Esophagus muscularis mucosa (tissue), 4 donors: ENCODE measurements around the gene ADAMTS14. TPM values are rescaled to one million over a fixed set of nuclear protein-coding genes. Genes with fewer than 3 reads are reported as not detected.

ENCODE experiments used
- DNase-seq: peaks from one replicate; pipeline ENCODE4 v3.0.0-alpha.2; 2017; ENCODE audit errors: extremely low spot score
- H3K27ac ChIP-seq, 4 donors: fragments of 200-600 bp; sonication (generic); replicated peaks in 1 of 4; 1 replicate in 3 of 4; 2 replicates in 1 of 4; pipeline ENCODE4 v1.5.1; 2016 to 2019; ENCODE audit warnings: mild to moderate bottlenecking in 1 of 4
- H3K27me3 ChIP-seq, 4 donors: fragments of 200-600 bp; sonication (generic); one replicate each; pipeline versions ENCODE4 v1.5.1 to v1.6.0; 2016 to 2019
- H3K36me3 ChIP-seq, 4 donors: fragments of 200-600 bp; sonication (generic); one replicate each; pipeline ENCODE4 v1.5.1; 2016 to 2019
- H3K4me1 ChIP-seq, 4 donors: fragments of 200-600 bp; sonication (generic); one replicate each; pipeline ENCODE4 v1.5.1; 2016 to 2019
- H3K4me3 ChIP-seq, 4 donors: fragments of 200-600 bp; sonication (generic); 1 replicate in 2 of 4; 2 replicates in 2 of 4; pipeline ENCODE4 v1.5.1; 2016 to 2019; ENCODE audit warnings: mild to moderate bottlenecking in 4 of 4, moderate library complexity in 1 of 4
- H3K9me3 ChIP-seq, 4 donors: fragments of 200-600 bp; sonication (generic); 1 replicate in 3 of 4; 2 replicates in 1 of 4; pipeline ENCODE4 v1.5.1; 2016 to 2019
- EP300 ChIP-seq: sonication (generic); formaldehyde crosslinking; IDR thresholded peaks from one replicate; pipeline ENCODE4 v1.6.1; 2017; ENCODE audit warnings: antibody characterized with exemption
- POLR2A ChIP-seq: fragments of 450-650 bp; IDR thresholded peaks from one replicate; pipeline ENCODE4 v1.6.1; 2017; ENCODE audit warnings: antibody characterized with exemption, moderate library complexity, mild to moderate bottlenecking, low read depth
- POLR2AphosphoS5 ChIP-seq, 2 donors: sonication (generic); formaldehyde crosslinking; IDR thresholded peaks; one replicate each; pipeline ENCODE4 v1.6.1; 2017; ENCODE audit warnings: antibody characterized with exemption in 2 of 2
- WGBS: methylation state at CpG from one replicate; pipeline ENCODE4 v1.1.5; 2018; 5-methylcytosine and 5-hydroxymethylcytosine counted together
- intact Hi-C: fragments of 100-400 bp; cut with DNase I; formaldehyde crosslinking; loops from one replicate; pipeline ENCODE4 v1.15.1; 2023
- total RNA-seq, 4 donors: library from RNA; depleted of rRNA; stranded (reverse); fragments of >200 nt; gene quantifications; one replicate each; pipeline versions ENCODE4 v1.1.0 to v1.2.1, GENCODE V29; 2016
- TF ChIP-seq, protein P1 (sequence below), 3 experiments: fragments of 200-600 bp in 2 of 3; fragments of 450-650 bp in 1 of 3; sonication (generic) in 2 of 3; IDR thresholded peaks; one replicate each; pipeline ENCODE4 v1.5.1; 2017 to 2019; ENCODE audit warnings: antibody characterized with exemption in 3 of 3, mild to moderate bottlenecking in 2 of 3, moderate library complexity in 1 of 3

The ADAMTS14 gene
- total RNA-seq, 4 donors from 2014 or later, result 0.13 to 0.50 TPM; not detected in 2

DNA sequence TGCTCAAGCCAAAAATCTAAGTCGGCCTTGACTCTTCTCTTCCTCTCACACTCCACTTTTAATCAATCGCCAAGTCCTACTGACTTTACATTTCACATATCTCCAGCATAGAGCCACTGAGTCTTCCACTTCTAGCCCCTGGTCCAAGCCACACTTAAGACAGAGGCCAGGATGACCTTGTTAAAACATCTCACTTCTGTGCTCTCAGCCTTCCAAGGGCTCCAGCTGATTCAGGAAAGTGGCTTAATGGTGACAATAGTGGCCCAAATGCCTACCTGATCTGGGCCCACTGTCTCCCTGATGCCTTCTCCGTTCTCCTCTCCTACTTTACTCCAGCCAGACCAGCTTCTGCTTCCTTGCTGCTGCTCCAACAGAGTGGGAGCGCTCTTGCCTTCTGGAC lies 108.5 kb downstream of the ADAMTS14 start:
- peak; percentile 57 for DNase-seq
- Histone ChIP-seq H3K36me3 (no peaks in the 10 kb centered on the region), H3K4me1 (no peaks in the 10 kb centered on the region), H3K4me3 (no peak overlapping the region), H3K27ac (no peak overlapping the region), H3K9me3 (no peaks in the 10 kb centered on the region), H3K27me3 (no peaks in the 10 kb centered on the region)
- TF ChIP-seq, protein P1, sequence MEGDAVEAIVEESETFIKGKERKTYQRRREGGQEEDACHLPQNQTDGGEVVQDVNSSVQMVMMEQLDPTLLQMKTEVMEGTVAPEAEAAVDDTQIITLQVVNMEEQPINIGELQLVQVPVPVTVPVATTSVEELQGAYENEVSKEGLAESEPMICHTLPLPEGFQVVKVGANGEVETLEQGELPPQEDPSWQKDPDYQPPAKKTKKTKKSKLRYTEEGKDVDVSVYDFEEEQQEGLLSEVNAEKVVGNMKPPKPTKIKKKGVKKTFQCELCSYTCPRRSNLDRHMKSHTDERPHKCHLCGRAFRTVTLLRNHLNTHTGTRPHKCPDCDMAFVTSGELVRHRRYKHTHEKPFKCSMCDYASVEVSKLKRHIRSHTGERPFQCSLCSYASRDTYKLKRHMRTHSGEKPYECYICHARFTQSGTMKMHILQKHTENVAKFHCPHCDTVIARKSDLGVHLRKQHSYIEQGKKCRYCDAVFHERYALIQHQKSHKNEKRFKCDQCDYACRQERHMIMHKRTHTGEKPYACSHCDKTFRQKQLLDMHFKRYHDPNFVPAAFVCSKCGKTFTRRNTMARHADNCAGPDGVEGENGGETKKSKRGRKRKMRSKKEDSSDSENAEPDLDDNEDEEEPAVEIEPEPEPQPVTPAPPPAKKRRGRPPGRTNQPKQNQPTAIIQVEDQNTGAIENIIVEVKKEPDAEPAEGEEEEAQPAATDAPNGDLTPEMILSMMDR (IDR thresholded peaks at IDR 0.05), result no peak
- TF ChIP-seq POLR2A, result no peak
- no peak for TF ChIP-seq EP300
- TF ChIP-seq POLR2AphosphoS5 (IDR thresholded peaks at IDR 0.05), result no peak
- intact Hi-C loops, result no loop called here
- 98% methylated on average over 4 of the region's 4 CpGs for WGBS

DNA sequence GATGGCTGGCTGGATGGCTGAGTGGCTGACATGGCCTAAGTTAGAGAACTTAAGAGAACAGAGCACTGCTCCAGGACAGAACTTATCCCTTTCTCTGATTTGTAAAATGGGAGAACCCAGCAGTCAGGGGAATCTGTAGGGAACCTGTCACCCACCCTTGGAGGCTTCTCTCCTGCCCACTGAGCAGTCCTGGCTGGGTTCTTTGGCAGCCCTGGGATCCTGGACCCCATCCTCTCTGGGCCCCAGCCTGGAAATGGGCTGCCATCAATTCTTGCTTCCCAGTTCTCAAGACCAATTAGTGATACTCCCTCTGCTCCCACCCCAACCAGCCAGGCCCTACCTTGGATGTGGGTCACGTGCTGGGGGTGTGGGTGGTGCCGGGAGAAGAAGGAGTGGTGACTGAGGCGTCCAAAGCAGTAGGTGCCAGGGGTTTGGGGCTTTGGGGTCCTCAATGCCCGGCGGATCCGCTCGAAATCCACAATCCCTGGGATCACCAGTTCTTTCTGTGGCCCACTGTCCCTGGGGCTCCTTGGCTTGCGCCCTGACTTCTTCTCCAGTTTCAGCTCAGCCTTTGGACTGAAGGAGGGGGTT lies 109.2 kb downstream of the ADAMTS14 start:
- 83% methylated on average over 3 of the region's 8 CpGs for WGBS
- Histone ChIP-seq H3K4me3 (no peak overlapping the region), H3K9me3 (no peaks in the 10 kb centered on the region), H3K36me3 (no peaks in the 10 kb centered on the region), H3K4me1 (no peaks in the 10 kb centered on the region), H3K27me3 (no peaks in the 10 kb centered on the region), H3K27ac (no peak overlapping the region)
- TF ChIP-seq POLR2A (no peak), POLR2AphosphoS5 (IDR thresholded peaks at IDR 0.05) (no peak), EP300 (no peak)
- TF ChIP-seq, protein P1 (IDR thresholded peaks at IDR 0.05), result no peak
- intact Hi-C loops, result no loop called here
- DNase-seq, result no peak

DNA sequence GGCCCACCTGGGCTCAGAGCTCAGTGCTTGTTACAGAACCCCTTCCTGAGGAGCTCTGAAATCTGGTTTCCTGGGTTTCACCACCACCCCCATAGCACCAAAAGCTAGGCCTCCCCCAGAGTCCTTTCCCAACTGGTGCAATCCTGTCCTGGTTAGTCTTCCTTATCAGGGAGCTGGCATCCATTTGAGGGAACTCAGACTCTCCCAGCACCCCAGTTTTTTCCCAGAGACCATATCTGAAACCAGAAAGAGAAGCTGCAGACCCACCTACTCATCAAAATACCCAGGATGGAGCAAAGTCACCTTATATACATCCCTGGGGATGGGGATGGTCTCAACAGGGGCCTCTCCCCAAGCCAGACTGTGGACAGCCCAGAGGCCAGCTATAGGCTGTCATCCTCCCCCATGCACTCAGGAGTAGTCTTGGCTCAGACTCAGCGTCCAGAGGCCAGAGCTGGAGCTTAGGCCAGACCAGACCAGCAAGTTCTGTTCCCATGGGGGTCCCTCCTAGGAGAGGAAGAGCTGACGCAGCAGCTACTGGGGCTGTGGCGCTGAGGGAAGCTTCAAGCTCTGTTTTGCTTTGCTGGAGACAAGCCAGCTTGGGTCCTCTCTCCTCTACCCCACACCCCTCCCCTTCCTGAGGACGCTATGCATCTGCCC lies 109.9 kb downstream of the ADAMTS14 start:
- Histone ChIP-seq H3K27ac (no peak overlapping the region), H3K4me1 (no peaks in the 10 kb centered on the region), H3K4me3 (no peak overlapping the region), H3K36me3 (no peaks in the 10 kb centered on the region), H3K27me3 (no peaks in the 10 kb centered on the region), H3K9me3 (no peaks in the 10 kb centered on the region)
- TF ChIP-seq EP300, result no peak
- no peak for TF ChIP-seq POLR2AphosphoS5 (IDR thresholded peaks at IDR 0.05)
- no peak for TF ChIP-seq POLR2A
- TF ChIP-seq, protein P1 (IDR thresholded peaks at IDR 0.05), result no peak
- 88% methylated on average over 3 of the region's 4 CpGs for WGBS
- intact Hi-C loops, result no loop called here
- DNase-seq, result no peak

DNA sequence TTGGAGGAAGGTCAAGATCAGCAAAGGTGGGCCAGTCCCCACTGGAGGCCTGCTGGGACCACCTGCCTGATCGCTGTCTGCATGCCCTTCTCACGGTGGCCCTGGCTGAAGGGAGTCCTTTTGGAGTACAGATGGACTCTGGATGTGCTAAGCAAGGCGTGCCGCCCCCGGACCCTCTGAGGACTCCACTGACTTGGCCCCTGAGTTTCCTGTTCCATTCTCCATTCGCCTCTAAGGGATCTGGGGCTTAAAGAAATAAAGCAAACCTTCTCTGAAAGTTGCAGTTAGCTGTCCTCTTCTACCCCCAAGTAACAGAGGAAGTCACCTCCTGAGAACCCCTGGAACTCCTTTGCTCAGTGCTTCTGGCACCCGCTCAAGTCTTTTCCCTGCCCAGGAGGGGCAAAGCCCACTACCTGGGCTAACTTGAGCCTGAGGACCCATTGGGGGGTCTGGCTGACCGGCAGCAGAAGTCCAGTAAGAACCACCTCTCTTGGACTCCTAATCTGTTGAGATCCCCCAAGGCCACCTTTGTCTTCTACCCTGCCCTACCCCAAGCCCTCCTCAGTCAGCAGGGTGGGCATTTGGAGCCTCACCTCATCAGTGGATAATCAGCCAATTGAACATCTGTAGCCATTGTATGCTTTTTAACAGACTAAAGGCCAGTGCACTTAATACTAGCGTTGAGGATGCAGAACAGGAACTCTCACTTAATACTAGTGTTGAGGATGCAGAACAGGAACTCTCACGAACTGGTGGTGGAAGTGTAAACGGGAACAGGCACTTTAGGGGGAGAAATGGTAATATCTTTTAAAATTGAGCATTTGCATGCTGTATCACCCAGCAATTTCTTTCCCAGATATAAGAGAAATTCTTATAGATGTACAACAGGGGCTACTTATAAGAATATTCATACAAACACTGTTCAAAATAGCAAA lies 110.7 kb downstream of the ADAMTS14 start:
- intact Hi-C loops, result no loop called here
- Histone ChIP-seq H3K27me3 (no peaks in the 10 kb centered on the region), H3K4me3 (no peak overlapping the region), H3K27ac (no peak overlapping the region), H3K36me3 (no peaks in the 10 kb centered on the region), H3K9me3 (no peaks in the 10 kb centered on the region), H3K4me1 (no peaks in the 10 kb centered on the region)
- TF ChIP-seq POLR2AphosphoS5 (IDR thresholded peaks at IDR 0.05) (no peak), EP300 (no peak), POLR2A (no peak)
- TF ChIP-seq, protein P1 (IDR thresholded peaks at IDR 0.05), result no peak
- DNase-seq, result no peak
- WGBS, result 82% methylated on average over 11 of the region's 11 CpGs
